PC-3 (cell line): Measurements from ENCODE around the gene RHBDD3. TPM values are rescaled to one million over a fixed set of nuclear protein-coding genes. Genes with fewer than 3 reads are reported as not detected.
"Not testable (repeated sequence)": the region's sequence is repeated elsewhere in the genome, so short reads cannot be mapped to it uniquely, and the experiment has no call there.

Experiments
- ATAC-seq: fragments of 200-7000 bp; cut with Tn5 transposase; 2 replicates; pipeline ENCODE4 v1.9.1; 2020; ENCODE audit warnings: mild to moderate bottlenecking, moderate library complexity
- BruUV-seq: library from RNA; stranded (reverse); fragments of 400-500 nt; replicated peaks from 2 replicates; lab custom pipeline; 2021; lab: Mats Ljungman, UMichigan
- CTCF ChIA-PET: fragments of 300-600 bp; sonication (Branson Sonifier 250); formaldehyde crosslinking; loops from one replicate; lab custom pipeline; 2022; ENCODE audit warnings: antibody characterized with exemption; lab: Charles Lee
- POLR2A ChIA-PET: fragments of 300-600 bp; sonication (Branson Sonifier 250); formaldehyde crosslinking; loops from one replicate; lab custom pipeline; 2022; ENCODE audit warnings: antibody characterized with exemption; ENCODE audit not compliant: unreplicated experiment; lab: Charles Lee
- DNase-seq: peaks from one replicate; pipeline ENCODE4 v3.0.0-alpha.2; 2015
- H2AFZ ChIP-seq: fragments of 300-600 bp; sonication (generic); 2 replicates; pipeline ENCODE4 v1.6.0; 2016; ENCODE audit warnings: antibody characterized with exemption, low read length
- H3F3A ChIP-seq: fragments of 300-600 bp; sonication (generic); one replicate; pipeline ENCODE4 v1.6.0; 2017; ENCODE audit warnings: antibody characterized with exemption, low read length, control low read depth, mild to moderate bottlenecking; ENCODE audit not compliant: unreplicated experiment
- H3K27ac ChIP-seq: fragments of 300-600 bp; sonication (generic); 2 replicates; pipeline ENCODE4 v1.5.1; 2016; ENCODE audit warnings: mild to moderate bottlenecking, low read length
- H3K27me3 ChIP-seq: fragments of 300-600 bp; sonication (generic); 2 replicates; pipeline ENCODE4 v1.6.1; 2016; ENCODE audit warnings: low read length, mixed read lengths
- H3K36me3 ChIP-seq: fragments of 300-600 bp; sonication (generic); 2 replicates; pipeline ENCODE4 v1.6.1; 2016; ENCODE audit warnings: low read depth, mixed run types, low read length, mixed read lengths
- H3K4me1 ChIP-seq: fragments of 300-600 bp; sonication (generic); 2 replicates; pipeline ENCODE4 v1.5.1; 2016; ENCODE audit warnings: low read length; ENCODE audit not compliant: insufficient read depth
- H3K4me2 ChIP-seq: fragments of 300-600 bp; sonication (generic); 2 replicates; pipeline ENCODE4 v1.6.0; 2016; ENCODE audit warnings: low read length
- H3K4me3 ChIP-seq: fragments of 300-600 bp; sonication (generic); 2 replicates; pipeline ENCODE4 v1.5.1; 2016; ENCODE audit warnings: mild to moderate bottlenecking, low read length, mixed read lengths
- H3K79me2 ChIP-seq: fragments of 300-600 bp; sonication (generic); 2 replicates; pipeline ENCODE4 v1.6.1; 2017; ENCODE audit warnings: low read length, mixed read lengths
- H3K9ac ChIP-seq: fragments of 300-600 bp; sonication (generic); 2 replicates; pipeline ENCODE4 v1.6.0; 2016; ENCODE audit warnings: mild to moderate bottlenecking, low read length
- H3K9me2 ChIP-seq: fragments of 300-600 bp; sonication (generic); replicated peaks from 2 replicates; pipeline ENCODE4 v1.6.1; 2016; ENCODE audit warnings: mixed run types, low read length, mixed read lengths
- H3K9me3 ChIP-seq: fragments of 300-600 bp; sonication (generic); 2 replicates; pipeline ENCODE4 v1.6.1; 2016; ENCODE audit warnings: low read length, mixed read lengths
- H4K20me1 ChIP-seq: fragments of 300-600 bp; sonication (generic); 2 replicates; pipeline ENCODE4 v1.6.1; 2016; ENCODE audit warnings: low read length, mixed read lengths
- CTCF ChIP-seq: fragments of 300-600 bp; sonication (generic); conservative IDR thresholded peaks from 2 replicates; pipeline ENCODE4 v1.5.1; 2017; ENCODE audit warnings: antibody characterized with exemption, low read depth, mild to moderate bottlenecking, low read length
- EZH2 ChIP-seq: fragments of 300-600 bp; sonication (generic); IDR thresholded peaks from one replicate; pipeline ENCODE4 v1.6.1; 2017; ENCODE audit warnings: antibody characterized with exemption, mild to moderate bottlenecking, low read length; ENCODE audit not compliant: unreplicated experiment
- EZH2phosphoT487 ChIP-seq: fragments of 300-600 bp; sonication (generic); IDR thresholded peaks from 2 replicates; pipeline ENCODE4 v1.6.1; 2018; ENCODE audit warnings: mild to moderate bottlenecking, antibody characterized with exemption, low read length, borderline replicate concordance
- intact Hi-C: fragments of 100-400 bp; cut with micrococcal nuclease; formaldehyde crosslinking; loops from 2 replicates; pipeline ENCODE4 v1.9.0; 2023
- total RNA-seq: library from RNA; depleted of rRNA; stranded (reverse); fragments of >200 nt; gene quantifications from 2 replicates; pipeline ENCODE4 v1.2.3, GENCODE V29; 2014

The RHBDD3 gene
- total RNA-seq, 1 experiment from 2014 or later, result 23.7 TPM

- H3K36me3 ChIP-seq, result no peaks in the 10 kb centered on the region
- DNase-seq (no peak), ATAC-seq (no peak; the same call in 1 of the 2 replicates)
- ChIA-PET POLR2A (no interaction called here), CTCF (interaction anchor here (0.5 to 1.2 kb wide), 4 partner anchors 10 to 47 kb away, joined by 3 to 6 read pairs (median 4); partner anchors contain the start of gene EMID1)
- no peaks in the 10 kb centered on the region for H3K79me2 ChIP-seq
- no peak overlapping the region for H3K27ac ChIP-seq
- 0 out of 2 replicates have a peak, but pooled peaks cover 4% of the 10 kb centered on the region for H3K9me3 ChIP-seq
- no peaks in the 10 kb centered on the region for H3F3A ChIP-seq
- TF ChIP-seq CTCF (no peak), EZH2phosphoT487 (no peak), EZH2 (no peak)
- H3K27me3 ChIP-seq, result no peaks in the 10 kb centered on the region
- no TSS peak for BruUV-seq
- no peak overlapping the region for H3K4me3 ChIP-seq
- H3K9ac ChIP-seq, result no peak overlapping the region
- no peak overlapping the region for H3K4me2 ChIP-seq
- no peaks in the 10 kb centered on the region for H3K9me2 ChIP-seq
- intact Hi-C loops, result loop anchor here (2.0 kb wide), 1 partner anchor 42 kb away; no protein-coding TSS in a partner anchor
- H3K4me1 ChIP-seq, result no peaks in the 10 kb centered on the region
- no peak overlapping the region for H2AFZ ChIP-seq
- H4K20me1 ChIP-seq, result no peaks in the 10 kb centered on the region
Measured at GRCh38 chr22:29244785-29245625, 22.8 kb downstream of the RHBDD3 start.

DNA sequence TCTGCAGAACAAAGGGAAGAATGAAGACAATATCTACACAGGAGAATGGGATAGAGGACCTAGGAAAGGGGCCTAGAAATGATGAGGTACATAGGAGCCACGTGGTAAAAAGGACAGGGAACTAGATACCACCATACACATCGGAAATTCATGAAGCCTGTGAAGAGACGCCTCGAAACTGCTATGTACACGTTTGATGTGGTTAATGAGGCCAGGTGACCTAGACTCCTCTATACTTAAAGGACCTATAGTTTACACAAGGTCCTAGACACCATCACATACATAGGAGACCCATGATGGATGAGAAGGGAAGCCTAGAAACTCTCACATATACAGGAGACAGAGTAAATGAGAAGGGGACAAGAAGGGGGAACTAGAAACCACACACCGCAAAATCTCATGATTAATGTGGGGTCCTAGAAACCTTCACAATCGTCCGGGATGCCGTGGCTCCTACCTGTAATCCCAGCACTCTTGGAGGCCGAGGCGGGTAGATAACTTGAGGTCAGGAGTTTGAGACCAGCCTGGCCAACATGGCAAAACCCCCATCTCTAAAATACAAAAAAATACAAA, 23.8 kb downstream of the RHBDD3 start:
- Histone ChIP-seq H3K9me2 (no peaks in the 10 kb centered on the region), H2AFZ (no peak overlapping the region), H3K27ac (no peak overlapping the region), H3K36me3 (no peaks in the 10 kb centered on the region), H3K4me2 (no peak overlapping the region), H4K20me1 (no peaks in the 10 kb centered on the region), H3F3A (no peaks in the 10 kb centered on the region), H3K9ac (no peak overlapping the region), H3K79me2 (no peaks in the 10 kb centered on the region), H3K27me3 (no peaks in the 10 kb centered on the region), H3K4me1 (no peaks in the 10 kb centered on the region), H3K4me3 (no peak overlapping the region), H3K9me3 (0 out of 2 replicates have a peak, but pooled peaks cover 4% of the 10 kb centered on the region)
- TF ChIP-seq EZH2 (no peak), EZH2phosphoT487 (no peak), CTCF (no peak)
- no TSS peak for BruUV-seq
- POLR2A ChIA-PET, result no interaction called here
- ATAC-seq (no peak), DNase-seq (no peak)
- CTCF ChIA-PET, result no interaction called here
- intact Hi-C loops, result loop anchor here (2.0 kb wide), 1 partner anchor 41 kb away; no protein-coding TSS in a partner anchor

DNA sequence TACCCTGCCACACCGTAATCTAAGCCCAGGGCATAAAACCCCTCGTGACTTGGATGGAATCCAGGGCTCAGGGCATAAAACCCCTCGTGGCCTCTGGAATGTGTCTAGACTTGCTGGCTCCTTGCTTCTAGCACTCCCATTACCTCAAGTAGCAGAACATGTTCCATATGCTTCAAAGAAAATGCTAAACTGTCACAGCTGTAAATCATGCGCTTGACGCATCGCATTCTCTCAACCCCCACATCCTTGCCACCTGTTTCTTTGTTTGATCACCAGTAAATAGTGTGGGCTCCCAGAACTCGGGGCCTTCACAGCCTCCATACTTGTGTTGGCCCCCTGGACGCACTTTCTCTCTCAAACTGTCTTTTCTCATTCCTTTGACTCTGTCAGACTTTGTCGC, 27.3 kb downstream of the RHBDD3 start:
- not testable (repeated sequence) for H3K4me1 ChIP-seq, ATAC-seq

More for the DNA sequence above, 27.3 kb downstream of the RHBDD3 start:
- H3K9me2 ChIP-seq, H3K9ac ChIP-seq, BruUV-seq, CTCF ChIA-PET, DNase-seq, H4K20me1 ChIP-seq, H3K4me2 ChIP-seq, H3K9me3 ChIP-seq, intact Hi-C loops, H2AFZ ChIP-seq, H3K4me3 ChIP-seq, H3K27ac ChIP-seq, POLR2A ChIA-PET, H3K79me2 ChIP-seq, H3K27me3 ChIP-seq, H3F3A ChIP-seq, H3K36me3 ChIP-seq: not testable (repeated sequence)
